ENCODE data around the gene HSPA12A.

GRCh38 chr10:116637830-116638229 lies 104.5 kb downstream of the HSPA12A start:
- TF ChIP-seq CTCF (IDR thresholded peaks at IDR 0.05; ENCODE audit: insufficient read depth, low read depth, low read length), result no peak
- no peak for TF ChIP-seq EZH2 (IDR thresholded peaks at IDR 0.05; ENCODE audit: insufficient read depth, low read length)
